Spleen (tissue), 7 donors: Measurements from ENCODE around the gene PBXIP1.

Experiments
- CTCF ChIP-seq, 11 experiments: fragments of 200-600 bp in 7 of 11; fragments of 450-650 bp in 4 of 11; sonication (generic) in 4 of 11; IDR thresholded peaks in 8 of 11; conservative IDR thresholded peaks in 3 of 11; 1 replicate in 7 of 11; 2 replicates in 4 of 11; pipeline versions ENCODE4 v1.4.0 to v1.8.0; 2016 to 2021; ENCODE audit warnings: antibody characterized with exemption in 11 of 11, inconsistent platforms in 4 of 11, mild to moderate bottlenecking in 1 of 11
- POLR2A ChIP-seq, 3 donors: fragments of 450-650 bp; IDR thresholded peaks; one replicate each; pipeline ENCODE4 v1.5.1; 2017; ENCODE audit warnings: antibody characterized with exemption in 3 of 3, mild to moderate bottlenecking in 1 of 3
- POLR2AphosphoS5 ChIP-seq, 3 donors: sonication (generic); formaldehyde crosslinking; IDR thresholded peaks; one replicate each; pipeline ENCODE4 v1.5.1; 2017; ENCODE audit warnings: antibody characterized with exemption in 3 of 3
- donor health status: DM: no; HTN: no; CAD: no; lungs with moderate emphysema.
- donor health status: DM: no; HTN: no; CAD: no.
- donor health status: DM: no; HTN: no; CAD: no.

- no peak for TF ChIP-seq CTCF (IDR thresholded peaks at IDR 0.05 in 8 of 11, conservative IDR thresholded peaks at IDR 0.05 in 3 of 11)
- no peak for TF ChIP-seq POLR2A (IDR thresholded peaks at IDR 0.05)
- no peak for TF ChIP-seq POLR2AphosphoS5 (IDR thresholded peaks at IDR 0.05)
These were observed 14.1 kb upstream of the PBXIP1 start for GRCh38 chr1:154969860-154970452.
